Adrenal gland (tissue), 5 donors: ENCODE data around the gene PNPLA7.

Source experiments
- POLR2A ChIP-seq, 2 donors: fragments of 450-650 bp; IDR thresholded peaks; one replicate each; pipeline ENCODE4 v1.6.1; 2017; ENCODE audit warnings: antibody characterized with exemption in 2 of 2, mild to moderate bottlenecking in 2 of 2, moderate library complexity in 1 of 2
- TF ChIP-seq, protein P1 (sequence below), 6 experiments: fragments of 450-650 bp in 4 of 6; fragments of 200-600 bp in 2 of 6; sonication (generic) in 1 of 6; IDR thresholded peaks; 1 replicate in 5 of 6; 2 replicates in 1 of 6; pipeline versions ENCODE4 v1.5.1 to v1.8.0; 2016 to 2021; ENCODE audit warnings: antibody characterized with exemption in 6 of 6, mild to moderate bottlenecking in 2 of 6, moderate library complexity in 1 of 6
- donor health status: DM: no; HTN: no; CAD: no.

- TF ChIP-seq POLR2A (IDR thresholded peaks at IDR 0.05) = no peak
- TF ChIP-seq, protein P1, sequence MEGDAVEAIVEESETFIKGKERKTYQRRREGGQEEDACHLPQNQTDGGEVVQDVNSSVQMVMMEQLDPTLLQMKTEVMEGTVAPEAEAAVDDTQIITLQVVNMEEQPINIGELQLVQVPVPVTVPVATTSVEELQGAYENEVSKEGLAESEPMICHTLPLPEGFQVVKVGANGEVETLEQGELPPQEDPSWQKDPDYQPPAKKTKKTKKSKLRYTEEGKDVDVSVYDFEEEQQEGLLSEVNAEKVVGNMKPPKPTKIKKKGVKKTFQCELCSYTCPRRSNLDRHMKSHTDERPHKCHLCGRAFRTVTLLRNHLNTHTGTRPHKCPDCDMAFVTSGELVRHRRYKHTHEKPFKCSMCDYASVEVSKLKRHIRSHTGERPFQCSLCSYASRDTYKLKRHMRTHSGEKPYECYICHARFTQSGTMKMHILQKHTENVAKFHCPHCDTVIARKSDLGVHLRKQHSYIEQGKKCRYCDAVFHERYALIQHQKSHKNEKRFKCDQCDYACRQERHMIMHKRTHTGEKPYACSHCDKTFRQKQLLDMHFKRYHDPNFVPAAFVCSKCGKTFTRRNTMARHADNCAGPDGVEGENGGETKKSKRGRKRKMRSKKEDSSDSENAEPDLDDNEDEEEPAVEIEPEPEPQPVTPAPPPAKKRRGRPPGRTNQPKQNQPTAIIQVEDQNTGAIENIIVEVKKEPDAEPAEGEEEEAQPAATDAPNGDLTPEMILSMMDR (IDR thresholded peaks at IDR 0.05) = no peak
Measured at GRCh38 chr9:137482094-137482781, 68.0 kb downstream of the PNPLA7 start.
